Activated CD4-positive, alpha-beta memory T cell treated with anti-CD3 and anti-CD28 coated beads, Interleukin-2, amount 10 ng/mL, durations not matched to agents 7 days and 5 days (primary cell): Measurements from ENCODE around the gene LRRTM4. TPM values are rescaled to one million over a fixed set of nuclear protein-coding genes. Genes with fewer than 3 reads are reported as not detected.
"Not testable (repeated sequence)": the region's sequence is repeated elsewhere in the genome, so short reads cannot be mapped to it uniquely, and the experiment has no call there.

Experiments used
- CTCF ChIA-PET: fragments of 350-600 bp; sonication (Branson Sonifier 250); formaldehyde crosslinking; loops from one replicate; lab custom pipeline; 2021; ENCODE audit warnings: antibody characterized with exemption, inconsistent platforms; lab: Charles Lee
- POLR2A ChIA-PET: fragments of 350-600 bp; sonication (Branson Sonifier 250); formaldehyde crosslinking; loops from one replicate; lab custom pipeline; 2021; ENCODE audit warnings: antibody characterized with exemption; lab: Charles Lee
- DNase-seq: peaks from one replicate; pipeline ENCODE4 v3.0.0-alpha.2; 2020
- H3K27ac Mint-ChIP-seq: one replicate; pipeline ENCODE4 v1.8.0; 2021; ENCODE audit warnings: mild to moderate bottlenecking, mixed read lengths
- H3K27me3 Mint-ChIP-seq: one replicate; pipeline ENCODE4 v1.8.0; 2021; ENCODE audit warnings: mixed read lengths
- H3K36me3 Mint-ChIP-seq: one replicate; pipeline ENCODE4 v1.8.0; 2021; ENCODE audit warnings: low read depth, mixed read lengths
- H3K4me1 Mint-ChIP-seq: one replicate; pipeline ENCODE4 v1.8.0; 2021; ENCODE audit warnings: mixed read lengths
- H3K4me3 Mint-ChIP-seq: one replicate; pipeline ENCODE4 v1.8.0; 2021; ENCODE audit warnings: mild to moderate bottlenecking, mixed read lengths
- H3K9me3 Mint-ChIP-seq: one replicate; pipeline ENCODE4 v1.8.0; 2021; ENCODE audit warnings: mixed read lengths
- total RNA-seq, 2 experiments: library from RNA; stranded (reverse); gene quantifications; one replicate each; pipeline ENCODE4 v1.2.3, GENCODE V29; 2021

LRRTM4 gene
- total RNA-seq, 2 experiments from 2014 or later, result not detected

DNA sequence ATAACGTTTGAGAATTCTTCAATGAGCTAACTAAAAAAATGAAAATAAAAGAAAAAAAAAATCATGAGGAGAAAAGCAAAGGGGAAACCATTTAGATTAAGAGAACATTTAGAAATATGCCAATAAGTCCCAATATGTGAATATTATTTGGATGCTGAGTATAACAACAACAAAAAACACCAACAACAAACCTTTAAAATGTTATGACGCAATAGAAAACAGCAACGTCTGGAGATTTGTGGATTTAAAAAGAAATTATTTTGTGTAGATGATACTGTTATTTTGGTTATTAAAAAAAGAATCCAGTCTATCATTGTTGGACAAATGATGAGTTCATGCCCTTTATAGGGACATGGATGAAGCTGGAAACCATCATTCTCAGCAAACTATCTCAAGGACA lies 417.2 kb downstream of the LRRTM4 start:
- Mint-ChIP-seq H3K4me3 (no peak overlapping the region), H3K36me3 (no peaks in the 10 kb centered on the region), H3K27me3 (no peaks in the 10 kb centered on the region), H3K27ac (no peak overlapping the region), H3K4me1 (no peaks in the 10 kb centered on the region), H3K9me3 (peaks cover 4% of the 10 kb centered on the region)
- DNase-seq, result no peak
- ChIA-PET CTCF (no interaction called here), POLR2A (no interaction called here)

DNA sequence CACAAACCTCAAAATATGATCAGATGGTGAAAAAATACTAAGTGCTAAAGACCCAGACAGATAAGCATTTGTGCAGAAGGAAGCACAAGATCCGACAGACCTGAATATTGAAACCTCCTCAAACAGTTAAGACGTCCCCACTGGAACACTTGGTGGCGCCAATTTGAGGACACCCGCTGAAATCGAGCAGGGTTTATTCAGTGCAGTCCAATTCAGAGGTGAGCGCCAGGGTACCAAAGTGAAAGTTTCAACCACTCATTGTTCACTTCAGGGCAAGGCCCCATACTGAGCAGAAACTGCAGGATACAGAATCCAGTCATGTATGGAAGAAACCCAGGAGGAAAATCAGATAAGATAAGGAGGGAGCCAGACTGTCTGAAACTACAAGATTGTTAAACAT lies 417.6 kb downstream of the LRRTM4 start:
- no peak for DNase-seq
- no peaks in the 10 kb centered on the region for H3K4me1 Mint-ChIP-seq
- no peak overlapping the region for H3K4me3 Mint-ChIP-seq
- no peak overlapping the region for H3K27ac Mint-ChIP-seq
- POLR2A ChIA-PET, result no interaction called here
- H3K36me3 Mint-ChIP-seq, result no peaks in the 10 kb centered on the region
- CTCF ChIA-PET, result no interaction called here
- peaks cover 6% of the 10 kb centered on the region for H3K9me3 Mint-ChIP-seq
- no peaks in the 10 kb centered on the region for H3K27me3 Mint-ChIP-seq

DNA sequence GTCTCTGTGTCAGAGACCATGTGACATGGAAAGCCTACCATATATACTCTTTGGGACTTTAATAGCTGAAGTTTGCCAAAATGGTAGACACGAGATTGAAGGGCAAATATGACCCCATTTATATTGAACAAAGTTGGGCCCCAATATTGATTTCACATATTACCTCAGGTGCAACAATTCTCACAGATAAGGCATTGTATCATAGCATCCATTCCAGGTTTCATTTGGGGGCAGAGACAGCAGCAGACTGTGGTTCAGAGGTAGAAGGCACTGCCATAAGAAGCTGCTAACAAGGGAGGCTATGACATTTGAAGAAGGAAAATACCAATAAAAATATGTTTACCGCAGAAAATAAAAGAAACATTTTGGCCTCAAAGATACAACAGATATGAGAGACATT lies 419.2 kb downstream of the LRRTM4 start:
- no peaks in the 10 kb centered on the region for H3K4me1 Mint-ChIP-seq
- DNase-seq, result no peak
- no peak overlapping the region for H3K4me3 Mint-ChIP-seq
- no peaks in the 10 kb centered on the region for H3K36me3 Mint-ChIP-seq
- ChIA-PET POLR2A (no interaction called here), CTCF (no interaction called here)
- no peak overlapping the region for H3K27ac Mint-ChIP-seq
- no peaks in the 10 kb centered on the region for H3K27me3 Mint-ChIP-seq
- peaks cover 4% of the 10 kb centered on the region for H3K9me3 Mint-ChIP-seq

DNA sequence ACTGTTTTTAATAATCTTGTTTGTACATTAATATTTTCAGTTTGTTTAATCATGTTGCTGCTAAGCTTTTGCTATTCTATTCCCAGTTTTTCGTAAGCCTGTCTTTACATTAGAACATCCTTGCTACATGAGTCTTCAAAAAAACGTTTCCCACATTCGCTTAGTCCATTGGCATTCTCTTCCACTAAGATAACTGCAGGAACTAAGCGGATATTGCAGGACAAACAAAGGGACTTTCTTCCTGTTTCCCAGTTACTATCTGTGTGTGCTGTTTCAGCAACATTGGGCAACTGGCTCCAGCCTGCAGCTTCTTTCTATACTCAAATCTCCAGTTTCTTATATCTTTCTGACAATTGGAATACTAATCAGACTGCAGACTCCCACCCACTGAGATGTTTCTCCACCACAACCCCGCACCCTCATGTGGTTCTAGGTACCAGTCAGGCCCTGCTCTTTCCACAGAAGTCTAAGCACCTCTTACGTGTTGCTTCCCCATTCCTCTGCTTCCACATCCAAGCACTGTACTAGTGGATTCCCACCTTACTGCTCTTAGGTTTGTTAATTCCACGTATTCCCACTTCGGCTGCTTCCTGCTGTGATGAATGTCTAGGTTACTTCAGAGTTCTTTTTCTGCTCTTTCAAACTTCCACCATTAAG lies 420.3 kb downstream of the LRRTM4 start:
- DNase-seq, result no peak
- ChIA-PET POLR2A (no interaction called here), CTCF (no interaction called here)
- Mint-ChIP-seq H3K4me3 (no peak overlapping the region), H3K27me3 (no peaks in the 10 kb centered on the region), H3K4me1 (no peaks in the 10 kb centered on the region), H3K9me3 (peaks cover 4% of the 10 kb centered on the region), H3K36me3 (no peaks in the 10 kb centered on the region), H3K27ac (no peak overlapping the region)

DNA sequence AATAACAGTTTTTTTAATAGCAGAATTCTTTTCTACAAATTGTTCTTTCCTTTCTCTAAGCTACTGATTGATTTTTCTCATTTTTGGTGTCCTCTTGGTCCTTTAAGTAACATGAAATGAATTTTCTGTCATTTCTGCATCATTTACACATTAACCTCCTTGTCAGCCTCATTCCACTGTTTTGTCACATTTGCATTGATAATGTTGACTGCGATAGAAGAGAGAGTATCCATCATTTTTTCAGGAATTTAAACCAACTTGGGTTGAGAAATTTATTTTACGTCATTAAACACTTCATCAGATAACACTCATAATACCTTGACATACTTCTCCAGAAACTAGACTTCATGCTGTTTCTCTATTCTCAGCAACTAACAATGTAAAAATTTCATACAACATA lies 422.2 kb downstream of the LRRTM4 start:
- Mint-ChIP-seq H3K9me3 (peaks cover 5% of the 10 kb centered on the region), H3K27ac (no peak overlapping the region), H3K4me1 (no peaks in the 10 kb centered on the region), H3K4me3 (no peak overlapping the region), H3K36me3 (no peaks in the 10 kb centered on the region), H3K27me3 (no peaks in the 10 kb centered on the region)
- no peak for DNase-seq
- CTCF ChIA-PET, result no interaction called here
- POLR2A ChIA-PET, result no interaction called here

DNA sequence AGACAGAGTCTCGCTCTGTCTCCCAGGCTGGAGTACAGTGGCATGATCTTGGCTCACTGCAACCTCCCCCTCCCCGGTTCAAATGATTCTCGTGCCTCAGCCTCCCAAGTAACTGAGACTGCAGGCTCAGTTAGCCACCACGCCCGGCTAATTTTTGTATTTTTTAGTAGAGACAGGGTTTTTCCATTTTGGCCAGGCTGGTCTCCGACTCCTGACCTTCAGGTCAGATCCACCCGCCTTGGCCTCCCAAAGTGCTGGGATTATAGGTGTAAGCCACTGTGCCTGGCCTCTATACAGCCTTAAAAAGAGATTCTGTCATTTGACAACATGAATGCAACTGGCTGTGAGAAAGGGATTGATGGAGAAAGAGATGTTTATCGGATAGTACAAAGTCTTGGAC lies 426.7 kb downstream of the LRRTM4 start:
- H3K4me1 Mint-ChIP-seq, POLR2A ChIA-PET, H3K4me3 Mint-ChIP-seq, CTCF ChIA-PET, H3K27me3 Mint-ChIP-seq, DNase-seq, H3K27ac Mint-ChIP-seq, H3K36me3 Mint-ChIP-seq: not testable (repeated sequence)
- H3K9me3 Mint-ChIP-seq, result peaks cover 15% of the 10 kb centered on the region

DNA sequence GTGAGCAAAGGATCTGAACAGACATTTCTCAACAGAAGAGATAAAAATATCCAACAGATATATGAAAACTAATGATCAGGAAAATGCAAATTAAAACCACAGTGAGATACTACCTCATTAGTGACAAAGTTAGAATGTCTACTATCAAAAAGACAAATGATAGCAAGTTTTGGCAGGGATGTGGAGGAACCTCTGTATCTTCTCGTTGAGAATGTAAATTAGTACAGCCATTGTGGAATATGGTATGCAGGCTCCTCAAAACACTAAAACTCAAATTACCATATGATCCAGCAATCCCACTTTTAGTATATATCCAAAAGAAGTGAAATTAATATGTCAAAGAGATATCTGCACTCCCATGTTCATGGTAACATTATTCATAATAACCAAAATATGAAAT lies 427.1 kb downstream of the LRRTM4 start:
- no peaks in the 10 kb centered on the region for H3K4me1 Mint-ChIP-seq
- peaks cover 15% of the 10 kb centered on the region for H3K9me3 Mint-ChIP-seq
- DNase-seq, result no peak
- POLR2A ChIA-PET, result no interaction called here
- no peaks in the 10 kb centered on the region for H3K36me3 Mint-ChIP-seq
- H3K4me3 Mint-ChIP-seq, result no peak overlapping the region
- H3K27me3 Mint-ChIP-seq, result no peaks in the 10 kb centered on the region
- H3K27ac Mint-ChIP-seq, result no peak overlapping the region
- CTCF ChIA-PET, result no interaction called here

DNA sequence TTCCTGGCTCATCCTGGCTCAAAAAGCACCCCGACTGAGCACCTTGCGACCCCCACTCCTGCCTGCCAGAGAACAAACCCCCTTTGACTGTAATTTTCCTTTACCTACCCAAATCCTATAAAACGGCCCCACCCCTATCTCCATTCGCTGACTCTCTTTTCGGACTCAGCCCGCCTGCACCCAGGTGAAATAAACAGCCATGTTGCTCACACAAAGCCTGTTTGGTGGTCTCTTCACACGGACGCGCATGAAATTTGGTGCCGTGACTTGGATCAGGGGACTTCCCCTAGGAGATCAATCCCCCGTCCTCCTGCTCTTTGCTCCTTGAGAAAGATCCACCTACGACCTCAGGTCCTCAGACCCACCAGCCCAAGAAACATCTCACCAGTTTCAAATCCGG lies 433.8 kb downstream of the LRRTM4 start:
- H3K36me3 Mint-ChIP-seq, POLR2A ChIA-PET, H3K27me3 Mint-ChIP-seq, DNase-seq, H3K27ac Mint-ChIP-seq, H3K4me3 Mint-ChIP-seq, H3K4me1 Mint-ChIP-seq, CTCF ChIA-PET: not testable (repeated sequence)
- H3K9me3 Mint-ChIP-seq, result peaks cover 24% of the 10 kb centered on the region

DNA sequence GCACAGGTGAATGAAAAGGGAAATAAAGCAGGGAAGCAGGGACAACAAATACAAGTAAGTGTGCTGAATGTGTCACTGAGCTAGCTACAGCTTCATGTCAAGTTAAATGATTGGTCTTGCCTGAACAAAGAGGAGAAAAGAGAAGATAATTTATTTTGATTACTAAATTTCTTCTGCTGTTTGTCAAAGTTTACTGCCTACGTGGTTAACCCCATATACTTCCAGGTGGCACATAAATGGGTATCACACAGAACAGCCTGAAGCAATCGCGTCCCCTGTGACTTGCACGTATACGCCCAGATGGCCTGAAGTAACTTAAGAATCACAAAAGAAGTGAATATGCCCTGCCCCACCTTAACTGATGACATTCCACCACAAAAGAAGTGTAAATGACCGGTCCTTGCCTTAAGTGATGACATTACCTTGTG lies 434.2 kb downstream of the LRRTM4 start:
- H3K27ac Mint-ChIP-seq, result no peak overlapping the region

DNA sequence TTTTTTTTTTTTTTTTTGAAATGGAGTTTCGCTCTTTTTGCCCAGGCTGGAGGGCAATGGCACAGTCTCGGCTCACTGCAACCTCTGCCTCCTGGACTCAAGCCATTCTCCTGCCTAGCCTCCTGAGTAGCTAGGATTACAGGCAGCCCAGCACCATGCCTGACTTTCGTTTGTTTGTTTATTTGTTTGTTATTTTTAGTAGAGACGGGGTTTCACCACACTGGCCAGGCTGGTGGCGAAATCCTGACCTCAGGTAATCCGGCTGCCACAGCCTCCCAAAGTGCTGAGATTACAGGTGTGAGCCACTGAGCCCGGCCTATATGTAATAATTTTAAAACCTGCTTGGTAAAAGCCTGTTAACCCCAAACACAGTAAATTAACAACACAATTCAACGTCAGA lies 435.7 kb downstream of the LRRTM4 start:
- POLR2A ChIA-PET, result no interaction called here
- no peak for DNase-seq
- CTCF ChIA-PET, result no interaction called here
- H3K9me3 Mint-ChIP-seq, result peaks cover 16% of the 10 kb centered on the region
- H3K4me3 Mint-ChIP-seq, result no peak overlapping the region
- H3K36me3 Mint-ChIP-seq, result no peaks in the 10 kb centered on the region
- no peaks in the 10 kb centered on the region for H3K27me3 Mint-ChIP-seq
- no peaks in the 10 kb centered on the region for H3K4me1 Mint-ChIP-seq
- no peak overlapping the region for H3K27ac Mint-ChIP-seq

More for the DNA sequence above, 434.2 kb downstream of the LRRTM4 start:
- DNase-seq, result no peak
- ChIA-PET CTCF (no interaction called here), POLR2A (no interaction called here)
- H3K4me3 Mint-ChIP-seq, result no peak overlapping the region
- H3K4me1 Mint-ChIP-seq, result no peaks in the 10 kb centered on the region
- peaks cover 21% of the 10 kb centered on the region for H3K9me3 Mint-ChIP-seq
- no peaks in the 10 kb centered on the region for H3K27me3 Mint-ChIP-seq
- H3K36me3 Mint-ChIP-seq, result no peaks in the 10 kb centered on the region

DNA sequence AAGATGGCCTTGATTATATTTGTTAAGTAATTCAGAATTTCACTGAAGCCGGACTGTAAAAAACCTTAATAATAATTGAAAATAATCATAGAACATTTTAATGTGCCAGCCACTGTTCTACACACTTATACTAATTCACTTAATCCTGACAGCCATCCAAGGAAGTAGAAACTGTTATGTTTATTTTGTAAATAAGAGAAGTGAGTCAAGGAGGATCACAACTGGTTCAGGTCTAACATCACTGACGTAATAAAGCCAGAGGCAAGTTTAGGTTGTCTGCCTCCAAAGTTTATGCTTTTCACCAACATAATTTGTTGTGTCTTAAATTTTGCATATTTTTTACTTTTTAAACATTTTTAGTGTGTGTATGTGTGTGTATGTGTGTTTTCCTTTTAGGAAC lies 436.1 kb downstream of the LRRTM4 start:
- Mint-ChIP-seq H3K36me3 (no peaks in the 10 kb centered on the region), H3K4me3 (no peak overlapping the region), H3K9me3 (peaks cover 16% of the 10 kb centered on the region), H3K4me1 (no peaks in the 10 kb centered on the region), H3K27me3 (no peaks in the 10 kb centered on the region), H3K27ac (no peak overlapping the region)
- DNase-seq, result no peak
- ChIA-PET CTCF (no interaction called here), POLR2A (no interaction called here)

DNA sequence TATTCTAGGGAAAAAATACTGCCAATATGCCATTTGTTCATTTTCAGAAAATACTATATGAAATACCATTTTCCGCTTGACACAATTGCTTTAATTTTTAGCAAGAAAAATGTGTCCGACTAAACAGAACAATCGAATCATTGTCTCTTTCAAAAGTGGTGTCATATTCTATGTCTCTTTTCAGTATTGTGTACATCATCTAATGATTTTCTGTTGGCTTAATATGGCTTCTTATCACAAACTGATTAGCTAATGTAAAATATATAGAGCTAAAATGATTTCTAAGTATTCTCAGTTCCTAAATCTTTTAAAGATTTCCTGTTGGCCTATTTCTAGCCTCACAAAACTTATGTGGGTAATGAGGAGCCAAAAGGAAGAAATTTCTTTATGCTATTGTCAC lies 436.6 kb downstream of the LRRTM4 start:
- Mint-ChIP-seq H3K4me1 (no peaks in the 10 kb centered on the region), H3K27ac (no peak overlapping the region), H3K4me3 (no peak overlapping the region), H3K36me3 (no peaks in the 10 kb centered on the region), H3K9me3 (peaks cover 16% of the 10 kb centered on the region), H3K27me3 (no peaks in the 10 kb centered on the region)
- ChIA-PET POLR2A (no interaction called here), CTCF (no interaction called here)
- no peak for DNase-seq

DNA sequence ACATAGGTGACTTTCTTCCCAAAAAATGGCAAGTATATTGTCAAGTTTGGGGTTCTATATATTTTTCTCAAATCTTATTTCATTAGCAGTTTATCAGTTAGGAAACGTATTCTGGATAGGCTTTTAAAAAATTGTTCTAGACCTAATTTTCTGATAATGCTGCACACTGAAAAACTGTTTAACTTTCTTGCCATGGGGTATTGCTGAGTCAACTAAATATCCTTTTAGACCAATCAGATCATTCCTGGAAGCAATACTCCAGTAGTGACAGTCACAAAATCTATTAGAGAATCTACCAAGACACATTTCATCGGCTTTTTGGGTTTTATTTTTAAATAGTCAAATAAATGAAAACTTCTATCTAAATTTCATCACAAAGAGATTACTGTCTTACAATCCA lies 440.6 kb downstream of the LRRTM4 start:
- ChIA-PET CTCF (no interaction called here), POLR2A (no interaction called here)
- Mint-ChIP-seq H3K27me3 (no peaks in the 10 kb centered on the region), H3K36me3 (no peaks in the 10 kb centered on the region), H3K4me1 (no peaks in the 10 kb centered on the region), H3K27ac (no peak overlapping the region), H3K9me3 (peaks cover 4% of the 10 kb centered on the region), H3K4me3 (no peak overlapping the region)
- DNase-seq, result no peak

DNA sequence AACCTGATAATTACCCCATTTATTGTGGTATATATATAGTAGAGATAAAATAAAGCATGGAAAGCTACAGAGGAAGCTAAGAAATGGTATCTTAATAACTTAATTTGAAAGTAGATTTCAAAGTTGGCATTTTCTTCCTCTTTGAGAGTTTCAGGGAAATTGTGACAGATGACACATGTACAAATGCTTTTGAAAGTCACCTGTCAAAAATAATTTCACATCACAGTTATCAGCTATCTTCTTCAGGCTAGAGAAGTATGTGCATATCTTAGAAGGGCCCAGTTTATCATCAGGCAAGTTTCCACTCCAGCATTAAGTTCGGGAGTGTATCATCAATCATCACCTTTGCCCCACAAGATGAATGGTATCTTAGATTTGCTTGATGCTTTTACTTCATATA lies 457.9 kb downstream of the LRRTM4 start:
- H3K9me3 Mint-ChIP-seq, result peaks cover 5% of the 10 kb centered on the region
- H3K36me3 Mint-ChIP-seq, result no peaks in the 10 kb centered on the region
- no peak for DNase-seq
- no peaks in the 10 kb centered on the region for H3K27me3 Mint-ChIP-seq
- no peak overlapping the region for H3K4me3 Mint-ChIP-seq
- POLR2A ChIA-PET, result no interaction called here
- no peaks in the 10 kb centered on the region for H3K4me1 Mint-ChIP-seq
- CTCF ChIA-PET, result no interaction called here
- no peak overlapping the region for H3K27ac Mint-ChIP-seq
